ENCODE results near the gene OR56B4.
"Not testable (repeated sequence)": the region's sequence is repeated elsewhere in the genome, so short reads cannot be mapped to it uniquely, and the experiment has no call there.

The OR56B4 gene

DNA sequence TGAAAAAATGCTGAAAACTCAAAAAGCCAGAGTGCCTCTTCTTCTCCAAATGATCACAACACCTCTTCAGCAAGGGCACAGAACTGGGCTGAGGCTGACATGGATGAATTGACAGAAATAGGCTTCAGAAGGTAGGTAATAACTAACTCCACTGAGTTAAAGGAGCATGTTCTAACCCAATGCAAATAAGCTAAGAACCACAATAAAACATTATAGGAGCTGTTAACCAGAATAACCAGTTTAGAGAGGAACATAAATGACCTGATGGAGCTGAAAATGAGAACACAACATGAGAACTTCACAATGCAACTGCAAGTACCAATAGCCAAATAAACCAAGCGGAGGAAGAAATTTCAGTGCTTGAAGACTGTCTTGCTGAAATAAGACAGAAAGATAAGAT is 9.2 kb downstream of the OR56B4 start:
- H3K4me3 ChIP-seq (ENCODE audit: low read depth, low read length), result no peak overlapping the region
- TF ChIP-seq, protein P1, sequence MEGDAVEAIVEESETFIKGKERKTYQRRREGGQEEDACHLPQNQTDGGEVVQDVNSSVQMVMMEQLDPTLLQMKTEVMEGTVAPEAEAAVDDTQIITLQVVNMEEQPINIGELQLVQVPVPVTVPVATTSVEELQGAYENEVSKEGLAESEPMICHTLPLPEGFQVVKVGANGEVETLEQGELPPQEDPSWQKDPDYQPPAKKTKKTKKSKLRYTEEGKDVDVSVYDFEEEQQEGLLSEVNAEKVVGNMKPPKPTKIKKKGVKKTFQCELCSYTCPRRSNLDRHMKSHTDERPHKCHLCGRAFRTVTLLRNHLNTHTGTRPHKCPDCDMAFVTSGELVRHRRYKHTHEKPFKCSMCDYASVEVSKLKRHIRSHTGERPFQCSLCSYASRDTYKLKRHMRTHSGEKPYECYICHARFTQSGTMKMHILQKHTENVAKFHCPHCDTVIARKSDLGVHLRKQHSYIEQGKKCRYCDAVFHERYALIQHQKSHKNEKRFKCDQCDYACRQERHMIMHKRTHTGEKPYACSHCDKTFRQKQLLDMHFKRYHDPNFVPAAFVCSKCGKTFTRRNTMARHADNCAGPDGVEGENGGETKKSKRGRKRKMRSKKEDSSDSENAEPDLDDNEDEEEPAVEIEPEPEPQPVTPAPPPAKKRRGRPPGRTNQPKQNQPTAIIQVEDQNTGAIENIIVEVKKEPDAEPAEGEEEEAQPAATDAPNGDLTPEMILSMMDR (IDR thresholded peaks at IDR 0.05; ENCODE audit: borderline replicate concordance, insufficient read depth, low read depth, low read length), result no peak

DNA sequence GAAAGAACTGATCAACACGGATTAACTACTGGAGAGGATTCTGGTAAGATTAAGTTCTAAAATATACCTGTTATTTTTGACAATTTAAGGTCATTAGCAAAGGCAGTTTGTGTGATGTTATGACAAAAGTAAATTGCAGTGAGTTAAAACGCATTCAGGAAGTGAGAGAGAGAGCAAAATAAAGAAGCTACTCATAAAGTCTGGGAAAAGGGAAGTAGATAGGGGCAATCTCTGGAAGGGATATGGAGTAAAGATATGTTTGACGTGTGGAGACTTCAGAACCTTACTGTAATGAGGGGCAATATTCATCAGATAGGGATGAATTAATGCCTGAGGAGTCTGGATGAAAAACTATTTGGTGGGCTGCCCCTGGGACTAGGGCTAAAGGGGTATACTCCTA is 16.8 kb downstream of the OR56B4 start:
- H3K4me3 ChIP-seq (ENCODE audit: low read depth, low read length), result no peak overlapping the region
- TF ChIP-seq, protein P1 (IDR thresholded peaks at IDR 0.05; ENCODE audit: borderline replicate concordance, insufficient read depth, low read depth, low read length), result no peak

GRCh38 chr11:6127881-6128280 is 20.4 kb downstream of the OR56B4 start:
- TF ChIP-seq, protein P1 (IDR thresholded peaks at IDR 0.05; ENCODE audit: borderline replicate concordance, insufficient read depth, low read depth, low read length), result no peak
- no peak overlapping the region for H3K4me3 ChIP-seq (ENCODE audit: low read depth, low read length)

DNA sequence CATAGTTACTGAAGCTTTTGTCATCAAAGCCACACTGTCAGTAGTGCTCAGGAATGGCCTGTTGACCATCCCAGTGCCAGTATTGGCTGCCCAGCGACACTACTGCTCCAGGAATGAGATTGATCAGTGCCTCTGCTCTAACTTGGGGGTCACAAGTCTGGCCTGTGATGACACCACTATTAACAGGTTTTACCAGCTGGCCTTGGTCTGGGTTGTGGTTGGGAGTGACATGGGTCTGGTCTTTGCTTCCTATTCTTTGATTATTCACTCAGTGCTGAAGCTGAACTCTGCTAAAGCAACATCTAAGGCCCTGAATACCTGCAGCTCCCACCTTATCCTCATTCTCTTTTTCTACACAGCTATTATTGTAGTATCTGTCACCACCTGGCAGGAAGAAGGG is 21.5 kb downstream of the OR56B4 start:
- TF ChIP-seq, protein P1 (IDR thresholded peaks at IDR 0.05; ENCODE audit: borderline replicate concordance, insufficient read depth, low read depth, low read length), result no peak
- H3K4me3 ChIP-seq (ENCODE audit: low read depth, low read length), result no peak overlapping the region

DNA sequence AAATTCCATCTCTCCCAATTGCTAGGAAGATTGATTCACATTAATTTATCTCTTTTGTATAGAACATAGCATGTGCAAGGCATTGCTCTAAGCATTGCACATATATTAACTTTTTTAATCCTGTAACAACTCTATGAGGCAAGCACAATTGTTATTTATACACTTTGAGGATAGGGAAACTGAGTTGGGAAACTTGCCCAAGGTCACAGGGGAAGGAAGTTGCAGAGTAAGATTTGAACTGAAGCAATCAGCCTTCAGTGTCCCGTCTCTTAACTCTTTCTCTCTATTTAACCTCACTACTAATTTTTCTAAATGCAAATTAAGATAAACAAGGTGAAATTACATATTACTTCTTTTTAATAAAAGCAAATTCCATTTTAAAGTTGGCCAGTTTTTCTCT is 22.2 kb downstream of the OR56B4 start:
- TF ChIP-seq, protein P1 (IDR thresholded peaks at IDR 0.05; ENCODE audit: borderline replicate concordance, insufficient read depth, low read depth, low read length), result no peak
- H3K4me3 ChIP-seq (ENCODE audit: low read depth, low read length), result no peak overlapping the region

DNA sequence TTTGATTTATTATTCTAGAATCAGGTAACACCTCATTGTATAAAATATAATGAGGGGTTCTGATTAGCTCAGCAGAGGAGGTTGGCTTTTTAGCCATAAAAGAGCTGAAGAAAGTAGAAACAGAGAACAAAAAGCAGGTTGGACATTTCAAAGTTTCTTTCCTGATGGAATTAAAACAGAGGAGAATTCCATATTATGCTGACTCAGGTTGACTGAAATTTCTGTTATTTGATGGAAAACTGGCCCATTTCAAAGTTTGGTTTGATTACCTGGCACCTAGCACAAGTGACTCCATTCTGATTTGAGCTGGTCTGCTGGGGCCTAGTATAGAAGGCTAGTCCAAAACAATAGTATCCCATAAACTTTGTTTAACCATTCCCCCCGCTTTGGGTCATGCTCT is 24.9 kb downstream of the OR56B4 start:
- TF ChIP-seq, protein P1 (IDR thresholded peaks at IDR 0.05; ENCODE audit: borderline replicate concordance, insufficient read depth, low read depth, low read length), result no peak

DNA sequence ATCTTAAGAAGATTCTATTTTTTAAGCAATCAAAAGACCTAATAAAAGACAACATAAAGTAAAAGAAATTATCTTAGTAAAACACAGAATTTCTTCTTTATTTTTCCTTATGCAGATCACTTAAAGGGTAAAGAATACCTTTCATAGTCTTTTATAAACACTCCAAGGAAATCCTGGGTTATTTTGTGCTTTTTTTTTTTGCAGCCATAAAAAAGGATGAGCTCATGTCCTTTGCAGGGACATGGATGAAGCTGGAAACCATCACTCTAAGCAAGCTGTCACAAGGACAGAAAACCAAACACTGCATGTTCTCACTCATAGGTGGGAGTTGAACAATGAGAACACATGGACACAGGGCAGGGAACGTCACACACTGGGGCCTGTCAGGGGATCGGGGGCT is 28.5 kb downstream of the OR56B4 start:
- H3K4me3 ChIP-seq (ENCODE audit: low read depth, low read length), result not testable (repeated sequence)

More for the DNA sequence above, 24.9 kb downstream of the OR56B4 start:
- no peak overlapping the region for H3K4me3 ChIP-seq (ENCODE audit: low read depth, low read length)

DNA sequence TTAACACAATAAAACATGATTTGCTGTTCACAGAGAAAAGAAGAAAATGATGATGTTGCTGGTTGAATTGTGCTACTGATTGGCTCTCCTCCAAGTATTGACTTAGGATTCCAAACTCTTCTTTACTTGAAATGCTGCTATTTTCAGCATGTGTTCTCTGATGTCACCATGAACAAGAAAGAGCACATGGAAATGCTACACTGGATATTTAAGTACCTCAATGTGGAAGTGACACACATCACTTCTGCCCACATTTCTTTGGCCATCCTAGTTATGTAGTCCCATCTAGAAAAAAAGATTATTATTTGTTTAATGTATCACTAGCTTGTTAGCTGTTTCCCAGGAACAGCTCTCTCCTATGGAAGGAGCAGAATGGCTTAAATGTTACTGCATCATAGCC is 35.5 kb downstream of the OR56B4 start:
- TF ChIP-seq, protein P1 (IDR thresholded peaks at IDR 0.05; ENCODE audit: borderline replicate concordance, insufficient read depth, low read depth, low read length), result no peak
- H3K4me3 ChIP-seq (ENCODE audit: low read depth, low read length), result no peak overlapping the region

GRCh38 chr11:6143737-6144136 is 36.3 kb downstream of the OR56B4 start:
- H3K4me3 ChIP-seq (ENCODE audit: low read depth, low read length), result not testable (repeated sequence)
